ENCODE results near the gene SLC7A11.
"Not testable (repeated sequence)": the region's sequence is repeated elsewhere in the genome, so short reads cannot be mapped to it uniquely, and the experiment has no call there.

SLC7A11 gene

GRCh38 chr4:138210576-138210975, 31.6 kb downstream of the SLC7A11 start:
- DNase-seq (ENCODE audit: low read depth in 2 of 3, low spot score in 1 of 3): not testable (repeated sequence)

DNA sequence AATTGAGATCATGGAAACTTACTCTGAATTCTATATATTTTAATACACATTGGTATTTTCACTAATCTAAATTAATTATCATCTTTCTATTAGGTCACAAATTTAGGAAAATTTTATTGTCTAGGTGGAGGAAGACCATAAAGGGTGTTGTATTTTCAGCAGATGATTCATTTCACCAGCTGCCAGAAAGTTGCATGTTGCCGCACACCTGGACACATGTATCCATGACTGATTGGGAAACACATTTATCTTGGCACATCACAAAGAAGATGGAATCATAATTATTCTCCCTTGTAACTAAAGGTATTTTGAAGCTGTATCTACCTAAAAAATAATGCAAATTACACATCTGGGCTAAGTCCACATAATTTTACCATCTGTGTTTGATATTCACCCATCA, 33.1 kb downstream of the SLC7A11 start:
- no peak for DNase-seq (ENCODE audit: low read depth in 2 of 3, low spot score in 1 of 3)

DNA sequence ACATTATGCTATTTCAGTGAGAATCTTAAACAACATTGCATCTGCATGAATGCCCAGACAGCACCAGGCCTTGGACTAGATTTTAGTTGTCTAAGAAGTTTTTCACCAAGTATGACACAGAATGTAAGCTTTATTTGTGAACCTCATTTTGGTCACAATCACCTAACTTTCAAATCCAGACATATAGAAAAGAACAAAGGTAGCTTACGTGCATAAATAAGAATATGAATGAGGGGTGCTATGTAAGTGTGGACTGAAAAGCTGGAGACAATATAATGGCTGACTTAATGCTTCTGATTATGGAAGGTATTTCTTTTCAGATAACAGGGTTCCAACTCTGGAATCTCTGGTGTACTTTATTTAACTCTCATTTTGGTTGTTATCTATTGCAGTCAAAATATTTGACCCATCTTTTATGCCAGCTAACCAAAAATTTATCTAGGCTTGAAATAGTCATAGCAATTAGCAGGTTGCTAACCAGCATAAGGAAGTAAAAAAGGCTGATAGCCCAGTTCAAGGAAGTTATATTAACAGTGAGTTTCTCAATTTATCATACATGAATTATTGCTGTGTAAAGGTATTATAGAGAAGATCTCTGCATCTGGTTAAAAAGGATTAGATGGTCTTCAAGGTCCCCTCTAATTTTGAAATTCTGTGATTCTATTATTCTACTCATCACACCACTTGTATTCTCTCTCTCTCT, 36.5 kb downstream of the SLC7A11 start:
- DNase-seq (ENCODE audit: low read depth in 2 of 3, low spot score in 1 of 3): no peak

GRCh38 chr4:138204507-138204906, 37.6 kb downstream of the SLC7A11 start:
- DNase-seq (ENCODE audit: low read depth in 2 of 3, low spot score in 1 of 3): no peak

DNA sequence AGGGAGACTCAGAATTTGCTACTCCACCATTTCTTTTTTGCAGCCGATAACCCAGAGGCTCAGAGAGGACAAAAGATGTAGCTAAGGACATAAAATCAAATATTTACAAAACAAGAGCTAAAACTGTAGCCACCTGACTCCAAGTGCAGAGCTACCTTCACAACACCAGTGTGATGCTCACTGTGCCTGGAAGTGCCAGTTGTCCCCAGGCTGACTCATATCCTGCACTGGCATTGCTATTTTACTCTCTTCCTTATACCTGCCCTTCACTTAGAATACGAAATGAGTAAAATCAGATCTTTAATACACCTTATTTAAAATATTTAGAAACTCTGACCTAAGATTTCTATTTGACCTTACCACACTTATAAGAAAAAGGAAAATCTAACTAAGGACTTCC, 39.5 kb downstream of the SLC7A11 start:
- no peak for DNase-seq (ENCODE audit: low read depth in 2 of 3, low spot score in 1 of 3)

GRCh38 chr4:138200236-138200590, 41.9 kb downstream of the SLC7A11 start:
- no peak for DNase-seq (ENCODE audit: low read depth in 2 of 3, low spot score in 1 of 3)

GRCh38 chr4:138199568-138200235, 42.4 kb downstream of the SLC7A11 start:
- no peak for DNase-seq (ENCODE audit: low read depth in 2 of 3, low spot score in 1 of 3)

DNA sequence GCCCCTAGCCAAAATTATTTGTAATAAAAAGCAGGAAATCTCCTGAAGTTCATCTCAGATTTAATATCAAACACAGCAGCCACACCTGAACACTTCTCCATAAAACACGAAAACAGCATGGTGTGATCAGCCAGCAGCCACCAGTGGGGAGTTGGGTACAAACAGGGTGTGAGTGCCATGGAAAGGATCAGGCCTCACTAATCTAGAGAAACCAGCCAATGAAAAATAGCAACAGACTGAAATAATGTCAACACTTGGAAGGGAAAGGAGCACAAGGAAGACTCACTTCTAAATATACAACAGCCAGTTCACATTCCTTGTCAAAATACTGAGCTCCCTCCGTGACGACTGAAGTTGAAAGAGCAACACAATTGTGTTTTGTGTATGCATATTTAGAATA, 46.0 kb downstream of the SLC7A11 start:
- no peak for DNase-seq (ENCODE audit: low read depth in 2 of 3, low spot score in 1 of 3)

DNA sequence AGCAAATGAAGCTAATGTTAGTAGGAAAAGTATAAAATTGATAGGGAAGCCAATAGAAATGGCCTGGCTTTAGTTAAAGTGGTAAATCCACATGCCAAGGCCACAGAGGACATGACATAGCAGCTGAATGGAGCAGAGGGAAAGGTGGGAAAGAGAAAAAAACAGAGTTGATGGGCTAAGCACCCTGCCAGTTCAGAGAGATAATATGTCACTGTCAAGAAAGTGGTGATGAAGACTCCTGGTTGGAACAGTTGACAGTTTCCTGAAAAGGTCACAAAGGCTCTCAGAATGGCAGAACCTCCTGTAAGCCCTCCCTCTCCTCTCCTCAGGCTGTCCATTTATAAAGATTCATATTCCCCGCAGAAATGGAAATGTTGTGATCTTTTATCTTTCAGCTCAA, 48.2 kb downstream of the SLC7A11 start:
- no peak for DNase-seq (ENCODE audit: low read depth in 2 of 3, low spot score in 1 of 3)

- no peak for DNase-seq (ENCODE audit: low read depth in 2 of 3, low spot score in 1 of 3)
Observed at GRCh38 chr4:138192113-138192512, 50.0 kb downstream of the SLC7A11 start.

DNA sequence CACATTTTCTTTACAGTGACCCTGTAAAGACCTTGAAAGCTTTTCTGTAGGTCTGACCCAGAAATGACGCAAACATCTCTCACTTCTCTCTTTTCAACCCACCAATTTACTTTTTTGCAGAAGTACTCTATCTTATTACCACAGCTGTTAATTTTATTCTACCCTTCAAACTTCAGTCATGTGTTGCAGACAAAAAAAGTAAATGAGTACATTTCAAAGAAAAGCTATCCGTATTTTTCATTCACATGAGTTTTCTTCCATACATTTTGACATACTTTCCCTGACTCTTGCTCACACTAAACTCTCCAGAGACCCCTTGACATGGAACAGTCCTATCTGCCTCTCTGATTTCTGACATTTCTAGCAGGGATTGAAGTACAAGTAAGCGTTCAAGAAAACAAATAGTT, 51.7 kb downstream of the SLC7A11 start:
- no peak for DNase-seq (ENCODE audit: low read depth in 2 of 3, low spot score in 1 of 3)

GRCh38 chr4:138189206-138189605, 52.9 kb downstream of the SLC7A11 start:
- DNase-seq (ENCODE audit: low read depth in 2 of 3, low spot score in 1 of 3): no peak

DNA sequence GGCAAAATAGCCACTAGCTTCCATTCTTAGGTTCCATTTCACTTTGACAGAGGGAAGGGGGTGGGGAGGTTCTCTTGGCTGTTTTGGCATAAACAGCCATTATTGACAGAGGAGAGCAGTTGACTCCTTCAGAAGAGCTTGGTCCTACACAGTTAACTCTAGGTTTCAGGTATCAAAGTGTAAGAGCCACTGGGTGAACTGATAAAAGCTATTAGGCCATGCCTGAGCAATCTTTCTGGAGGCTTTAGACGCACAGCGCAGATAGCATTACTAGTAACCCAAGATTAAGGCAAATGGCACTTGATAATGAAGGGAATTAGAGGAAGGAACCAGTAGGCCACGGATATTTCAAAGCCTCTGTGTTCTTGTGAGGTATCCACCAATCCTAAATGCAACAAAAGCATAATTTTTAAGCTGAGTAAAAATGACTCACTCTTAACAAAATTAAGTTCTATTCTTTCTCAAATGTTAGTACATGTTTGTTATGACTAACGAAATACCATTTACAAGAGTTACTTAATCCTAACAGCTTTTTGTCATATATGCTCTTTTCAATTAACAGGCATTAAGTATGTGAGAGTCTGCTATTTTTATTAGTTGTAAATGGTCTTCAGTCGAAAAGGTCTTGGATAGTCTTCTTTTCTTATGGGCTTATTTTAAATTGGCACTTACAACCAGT, 53.6 kb downstream of the SLC7A11 start:
- no peak for DNase-seq (ENCODE audit: low read depth in 2 of 3, low spot score in 1 of 3)

- no peak for DNase-seq (ENCODE audit: low read depth in 2 of 3, low spot score in 1 of 3)
Observed at GRCh38 chr4:138185859-138186645, 56.1 kb downstream of the SLC7A11 start.

DNA sequence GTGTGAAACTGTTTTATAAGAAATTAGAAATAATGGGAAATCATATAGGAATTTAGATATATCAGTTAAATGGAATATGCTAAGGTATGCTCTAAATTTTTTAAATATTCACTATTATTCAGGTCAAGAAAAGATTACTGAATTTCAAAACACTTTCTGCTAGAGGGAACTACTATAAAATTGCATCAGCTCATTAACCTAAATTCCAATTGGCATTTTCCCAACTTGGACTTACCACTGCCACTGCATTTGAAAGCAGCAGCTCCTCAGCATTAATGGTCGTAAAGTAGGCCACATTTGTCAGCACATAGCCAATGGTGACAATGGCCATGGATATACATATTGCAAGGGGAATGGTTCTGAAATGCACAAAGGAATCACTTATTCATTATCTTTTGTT, 57.3 kb downstream of the SLC7A11 start:
- no peak for DNase-seq (ENCODE audit: low read depth in 2 of 3, low spot score in 1 of 3)

- no peak for DNase-seq (ENCODE audit: low read depth in 2 of 3, low spot score in 1 of 3)
Observed at GRCh38 chr4:138182838-138183426, 59.2 kb downstream of the SLC7A11 start.

DNA sequence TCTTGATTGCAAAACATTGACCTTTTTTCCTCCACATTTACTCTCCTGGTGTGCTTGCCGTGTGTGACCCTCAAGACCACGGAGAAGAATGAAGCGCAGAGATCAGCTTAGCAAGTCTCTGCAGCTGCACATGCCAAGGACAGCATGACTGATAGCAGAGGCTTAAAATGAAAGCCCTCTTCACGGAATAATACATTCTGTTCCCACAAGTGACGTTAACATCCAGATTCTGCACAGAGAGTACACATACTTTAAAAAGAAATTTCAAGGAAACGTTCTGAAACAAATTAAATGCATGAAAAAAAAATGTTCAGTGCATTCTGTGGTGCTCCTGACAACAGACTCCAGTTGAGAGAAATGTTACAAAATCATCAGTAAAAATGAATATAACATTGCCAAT, 60.9 kb downstream of the SLC7A11 start:
- no peak for DNase-seq (ENCODE audit: low read depth in 2 of 3, low spot score in 1 of 3)

DNA sequence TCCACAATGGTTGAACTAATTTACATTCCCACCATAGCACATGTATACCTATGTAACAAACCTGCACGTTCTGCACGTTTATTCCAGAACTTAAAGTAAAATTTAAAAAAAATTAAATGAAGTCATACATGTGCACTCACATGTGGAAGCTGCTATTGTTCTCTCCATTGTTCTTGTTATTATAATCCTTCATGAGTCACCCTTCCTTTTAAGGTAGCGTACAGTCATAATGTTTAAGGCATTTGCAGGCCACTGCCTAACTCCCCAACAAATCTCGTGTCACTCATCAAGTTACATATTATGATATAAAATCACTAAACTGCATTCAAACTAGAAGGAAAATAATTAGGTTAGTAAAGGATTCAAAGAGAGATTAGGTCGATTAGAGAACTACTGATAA, 63.6 kb downstream of the SLC7A11 start:
- no peak for DNase-seq (ENCODE audit: low read depth in 2 of 3, low spot score in 1 of 3)

DNA sequence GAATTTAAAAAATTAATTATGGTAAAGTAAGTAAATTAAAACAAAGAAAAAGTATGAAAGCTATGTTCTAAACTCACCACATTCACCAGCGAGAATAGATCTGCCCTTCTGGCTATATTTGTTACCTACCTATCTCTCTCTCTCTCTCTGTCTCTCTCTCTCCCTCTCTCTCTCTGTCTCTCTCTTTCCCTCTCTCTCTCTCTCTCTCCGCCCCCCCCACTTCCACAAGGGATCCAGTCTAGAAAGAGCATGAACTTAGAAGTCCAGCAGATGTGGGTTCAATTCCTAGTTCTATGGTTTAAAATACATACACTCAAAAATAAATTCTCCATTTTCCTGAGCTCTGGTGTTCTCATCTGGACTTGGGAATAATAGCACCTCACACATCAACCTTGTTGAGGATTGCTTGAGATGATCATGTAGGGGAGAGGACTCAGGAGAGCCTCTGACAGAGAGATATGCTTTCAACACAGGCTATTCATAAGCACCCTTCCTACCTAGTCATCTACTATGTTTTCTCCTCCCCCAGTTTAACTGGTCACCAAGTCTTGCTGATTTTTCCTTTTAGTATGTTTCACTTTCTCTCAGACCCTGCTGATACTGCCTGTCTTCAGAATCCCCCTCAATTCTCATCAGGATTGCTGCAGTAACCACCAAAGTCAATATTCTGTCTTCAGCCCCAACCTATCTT, 64.7 kb downstream of the SLC7A11 start:
- DNase-seq (ENCODE audit: low read depth in 2 of 3, low spot score in 1 of 3): no peak

DNA sequence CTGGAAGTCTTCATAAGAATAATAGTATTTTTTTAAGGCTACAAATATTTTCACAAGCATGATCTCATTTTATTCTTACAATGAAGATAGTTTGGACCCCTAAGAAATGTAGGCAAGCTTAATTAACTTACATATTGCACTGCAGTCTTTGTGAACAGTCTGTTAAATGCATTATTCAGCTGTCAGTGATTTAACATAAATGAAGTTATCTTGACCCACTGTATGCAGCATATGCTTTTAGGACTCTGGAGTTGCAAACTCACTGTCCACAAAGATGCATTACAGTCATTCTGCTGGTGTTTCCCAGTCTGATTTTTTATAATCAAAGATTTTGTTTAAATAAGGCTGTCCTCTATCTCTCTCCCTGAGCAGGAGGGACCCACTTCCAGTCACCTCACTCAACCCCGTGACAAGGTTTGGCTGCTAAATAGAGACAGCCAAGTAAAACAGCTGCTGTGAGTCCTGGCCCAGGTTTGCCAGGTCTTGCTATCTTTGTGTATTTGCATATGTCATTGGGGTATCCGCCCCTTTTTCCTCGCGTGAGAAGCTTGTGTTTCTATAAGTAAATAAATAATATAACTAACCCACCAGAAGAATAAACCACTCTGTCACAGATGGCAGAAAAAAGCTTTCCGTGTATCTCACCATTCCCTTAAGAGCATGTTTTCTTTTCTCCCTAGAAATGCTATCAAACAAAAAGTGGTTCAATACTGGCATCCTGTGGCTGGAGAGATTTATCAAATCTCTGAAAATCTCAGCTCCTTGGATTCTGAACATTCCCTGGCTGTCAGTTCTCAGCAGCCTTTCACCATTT, 67.0 kb downstream of the SLC7A11 start:
- no peak for DNase-seq (ENCODE audit: low read depth in 2 of 3, low spot score in 1 of 3)

Measured in stimulated activated CD4-positive, alpha-beta T cell treated with anti-CD3 and anti-CD28 coated beads, Interleukin-12 subunit alpha, Interleukin-12 subunit beta, amount 100 ng/mL, for 48 hours (primary cell).